ENCODE measurements around the gene TEAD4. TPM values are rescaled to one million over a fixed set of nuclear protein-coding genes. Genes with fewer than 3 reads are reported as not detected.

Gene TEAD4
- total and polyA plus RNA-seq, 2 experiments from 2014 or later, result 68.1 to 145 TPM

DNA sequence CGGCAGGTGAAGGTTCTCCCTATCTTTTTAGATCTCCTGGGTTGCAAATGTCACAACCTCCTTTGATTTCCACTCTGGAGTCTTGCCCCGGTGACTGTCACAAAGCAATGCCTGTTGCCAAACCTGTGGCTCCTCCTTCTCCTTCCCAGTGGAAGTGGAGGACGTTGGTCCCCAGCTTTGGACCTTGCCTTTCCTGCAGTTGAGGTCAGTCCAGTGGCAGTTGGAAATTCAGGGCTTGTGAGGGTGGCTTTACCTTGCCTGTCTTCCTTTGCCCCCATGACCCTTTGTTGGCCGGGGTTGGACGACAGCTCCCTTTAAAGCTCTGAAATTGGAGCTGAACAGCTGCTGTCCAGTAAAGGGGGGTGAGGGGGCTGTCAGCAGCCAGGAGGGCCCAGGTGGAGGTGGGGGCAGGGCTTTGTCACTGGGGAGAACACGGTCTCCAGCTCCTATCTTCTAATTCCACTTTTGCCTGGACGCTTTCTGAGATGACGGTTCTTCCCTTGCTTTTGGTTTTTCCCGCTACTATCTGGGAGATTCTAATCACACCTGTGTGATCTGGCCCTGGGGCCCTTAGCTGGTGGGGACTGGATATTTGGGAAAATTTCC lies 4.1 kb downstream of the TEAD4 start (continued):
- TF ChIP-seq, protein P1, sequence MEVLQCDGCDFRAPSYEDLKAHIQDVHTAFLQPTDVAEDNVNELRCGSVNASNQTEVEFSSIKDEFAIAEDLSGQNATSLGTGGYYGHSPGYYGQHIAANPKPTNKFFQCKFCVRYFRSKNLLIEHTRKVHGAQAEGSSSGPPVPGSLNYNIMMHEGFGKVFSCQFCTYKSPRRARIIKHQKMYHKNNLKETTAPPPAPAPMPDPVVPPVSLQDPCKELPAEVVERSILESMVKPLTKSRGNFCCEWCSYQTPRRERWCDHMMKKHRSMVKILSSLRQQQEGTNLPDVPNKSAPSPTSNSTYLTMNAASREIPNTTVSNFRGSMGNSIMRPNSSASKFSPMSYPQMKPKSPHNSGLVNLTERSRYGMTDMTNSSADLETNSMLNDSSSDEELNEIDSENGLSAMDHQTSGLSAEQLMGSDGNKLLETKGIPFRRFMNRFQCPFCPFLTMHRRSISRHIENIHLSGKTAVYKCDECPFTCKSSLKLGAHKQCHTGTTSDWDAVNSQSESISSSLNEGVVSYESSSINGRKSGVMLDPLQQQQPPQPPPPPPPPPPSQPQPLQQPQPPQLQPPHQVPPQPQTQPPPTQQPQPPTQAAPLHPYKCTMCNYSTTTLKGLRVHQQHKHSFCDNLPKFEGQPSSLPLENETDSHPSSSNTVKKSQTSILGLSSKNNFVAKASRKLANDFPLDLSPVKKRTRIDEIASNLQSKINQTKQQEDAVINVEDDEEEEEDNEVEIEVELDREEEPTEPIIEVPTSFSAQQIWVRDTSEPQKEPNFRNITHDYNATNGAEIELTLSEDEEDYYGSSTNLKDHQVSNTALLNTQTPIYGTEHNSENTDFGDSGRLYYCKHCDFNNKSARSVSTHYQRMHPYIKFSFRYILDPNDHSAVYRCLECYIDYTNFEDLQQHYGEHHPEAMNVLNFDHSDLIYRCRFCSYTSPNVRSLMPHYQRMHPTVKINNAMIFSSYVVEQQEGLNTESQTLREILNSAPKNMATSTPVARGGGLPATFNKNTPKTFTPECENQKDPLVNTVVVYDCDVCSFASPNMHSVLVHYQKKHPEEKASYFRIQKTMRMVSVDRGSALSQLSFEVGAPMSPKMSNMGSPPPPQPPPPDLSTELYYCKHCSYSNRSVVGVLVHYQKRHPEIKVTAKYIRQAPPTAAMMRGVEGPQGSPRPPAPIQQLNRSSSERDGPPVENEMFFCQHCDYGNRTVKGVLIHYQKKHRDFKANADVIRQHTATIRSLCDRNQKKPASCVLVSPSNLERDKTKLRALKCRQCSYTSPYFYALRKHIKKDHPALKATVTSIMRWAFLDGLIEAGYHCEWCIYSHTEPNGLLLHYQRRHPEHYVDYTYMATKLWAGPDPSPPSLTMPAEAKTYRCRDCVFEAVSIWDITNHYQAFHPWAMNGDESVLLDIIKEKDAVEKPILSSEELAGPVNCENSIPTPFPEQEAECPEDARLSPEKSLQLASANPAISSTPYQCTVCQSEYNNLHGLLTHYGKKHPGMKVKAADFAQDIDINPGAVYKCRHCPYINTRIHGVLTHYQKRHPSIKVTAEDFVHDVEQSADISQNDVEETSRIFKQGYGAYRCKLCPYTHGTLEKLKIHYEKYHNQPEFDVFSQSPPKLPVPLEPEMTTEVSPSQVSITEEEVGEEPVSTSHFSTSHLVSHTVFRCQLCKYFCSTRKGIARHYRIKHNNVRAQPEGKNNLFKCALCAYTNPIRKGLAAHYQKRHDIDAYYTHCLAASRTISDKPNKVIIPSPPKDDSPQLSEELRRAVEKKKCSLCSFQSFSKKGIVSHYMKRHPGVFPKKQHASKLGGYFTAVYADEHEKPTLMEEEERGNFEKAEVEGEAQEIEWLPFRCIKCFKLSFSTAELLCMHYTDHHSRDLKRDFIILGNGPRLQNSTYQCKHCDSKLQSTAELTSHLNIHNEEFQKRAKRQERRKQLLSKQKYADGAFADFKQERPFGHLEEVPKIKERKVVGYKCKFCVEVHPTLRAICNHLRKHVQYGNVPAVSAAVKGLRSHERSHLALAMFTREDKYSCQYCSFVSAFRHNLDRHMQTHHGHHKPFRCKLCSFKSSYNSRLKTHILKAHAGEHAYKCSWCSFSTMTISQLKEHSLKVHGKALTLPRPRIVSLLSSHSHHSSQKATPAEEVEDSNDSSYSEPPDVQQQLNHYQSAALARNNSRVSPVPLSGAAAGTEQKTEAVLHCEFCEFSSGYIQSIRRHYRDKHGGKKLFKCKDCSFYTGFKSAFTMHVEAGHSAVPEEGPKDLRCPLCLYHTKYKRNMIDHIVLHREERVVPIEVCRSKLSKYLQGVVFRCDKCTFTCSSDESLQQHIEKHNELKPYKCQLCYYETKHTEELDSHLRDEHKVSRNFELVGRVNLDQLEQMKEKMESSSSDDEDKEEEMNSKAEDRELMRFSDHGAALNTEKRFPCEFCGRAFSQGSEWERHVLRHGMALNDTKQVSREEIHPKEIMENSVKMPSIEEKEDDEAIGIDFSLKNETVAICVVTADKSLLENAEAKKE (CRISPR knock-in tag; IDR thresholded peaks at IDR 0.05), result no peak
- TF ChIP-seq POLR2AphosphoS5 (IDR thresholded peaks at IDR 0.05; ENCODE audit: low read depth) (no peak; the same call in 1 of the 2 replicates), EZH2 (IDR thresholded peaks at IDR 0.05; ENCODE audit: low read depth, unreplicated experiment) (no peak)

DNA sequence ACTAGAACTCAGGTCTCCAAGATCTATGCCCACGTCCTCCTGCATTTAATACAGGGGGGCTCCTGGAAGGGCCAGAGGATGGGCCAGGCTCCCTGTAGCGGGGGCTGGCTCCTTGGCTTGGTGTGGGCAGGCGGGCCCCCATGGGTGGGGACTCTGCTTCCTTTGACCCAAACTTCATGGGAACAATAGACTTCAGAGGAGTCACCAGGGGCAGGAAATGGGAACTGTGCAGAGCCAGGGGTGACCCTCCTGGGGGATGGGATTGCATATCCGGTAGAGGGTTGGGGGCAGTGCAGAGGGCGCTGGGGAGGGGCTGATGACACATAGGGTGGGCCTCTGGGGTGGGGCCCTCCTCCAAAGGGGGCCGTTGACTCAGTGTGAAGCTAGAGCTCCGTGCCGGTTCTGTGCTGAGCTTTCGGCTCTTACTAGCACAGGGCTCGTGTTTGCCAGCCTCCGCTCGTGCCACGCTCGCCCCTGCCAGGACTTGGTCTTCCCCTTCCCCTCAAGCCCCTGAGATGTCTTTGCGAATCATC lies 4.6 kb downstream of the TEAD4 start:
- peak overlapping the region; percentile 95 for H3K27ac Mint-ChIP-seq
- no peaks in the 10 kb centered on the region; the same call in 2 of the 3 replicates for H3K9me3 Mint-ChIP-seq
- peak overlapping the region; percentile 89 for H3K4me2 ChIP-seq
- no peak overlapping the region for H2AFZ ChIP-seq
- peak; percentile 34 for ATAC-seq
- peaks cover 36% of the 10 kb centered on the region for H4K20me1 ChIP-seq (replicated peaks; ENCODE audit: insufficient read depth)
- peaks cover 28% of the 10 kb centered on the region for H3F3A ChIP-seq (replicated peaks; ENCODE audit: low read depth)
- TF ChIP-seq EZH2 (IDR thresholded peaks at IDR 0.05; ENCODE audit: low read depth, unreplicated experiment) (no peak), POLR2AphosphoS5 (IDR thresholded peaks at IDR 0.05; ENCODE audit: low read depth) (peak; percentile 60), NANOG (IDR thresholded peaks at IDR 0.05; ENCODE audit: borderline replicate concordance) (peak; percentile 27; the same call in 1 of the 2 replicates), JUNB (IDR thresholded peaks at IDR 0.05; ENCODE audit: unreplicated experiment) (no peak), CREB1 (CRISPR knock-in tag; IDR thresholded peaks at IDR 0.05; ENCODE audit: low read depth) (peak; percentile 39)
- TF ChIP-seq, protein P2, sequence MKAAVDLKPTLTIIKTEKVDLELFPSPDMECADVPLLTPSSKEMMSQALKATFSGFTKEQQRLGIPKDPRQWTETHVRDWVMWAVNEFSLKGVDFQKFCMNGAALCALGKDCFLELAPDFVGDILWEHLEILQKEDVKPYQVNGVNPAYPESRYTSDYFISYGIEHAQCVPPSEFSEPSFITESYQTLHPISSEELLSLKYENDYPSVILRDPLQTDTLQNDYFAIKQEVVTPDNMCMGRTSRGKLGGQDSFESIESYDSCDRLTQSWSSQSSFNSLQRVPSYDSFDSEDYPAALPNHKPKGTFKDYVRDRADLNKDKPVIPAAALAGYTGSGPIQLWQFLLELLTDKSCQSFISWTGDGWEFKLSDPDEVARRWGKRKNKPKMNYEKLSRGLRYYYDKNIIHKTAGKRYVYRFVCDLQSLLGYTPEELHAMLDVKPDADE (IDR thresholded peaks at IDR 0.05), result peak; percentile 96
- peak overlapping the region; percentile 57 for H3K4me3 ChIP-seq
- 0 out of 2 replicates have a peak, but pooled peaks cover 3% of the 10 kb centered on the region for H3K27me3 ChIP-seq (ENCODE audit: insufficient read depth)
- H3K79me2 ChIP-seq (replicated peaks; ENCODE audit: insufficient read depth), result peaks cover 93% of the 10 kb centered on the region
- DNase-seq (ENCODE audit: low spot score), result peak; percentile 81
- H3K27ac ChIP-seq (ENCODE audit: low read depth), result peak overlapping the region; percentile 99
- peak overlapping the region; percentile 67 for H3K4me3 Mint-ChIP-seq
- peaks cover 45% of the 10 kb centered on the region for H3K4me1 ChIP-seq (ENCODE audit: insufficient read depth)
- H3K27me3 Mint-ChIP-seq (ENCODE audit: insufficient read depth, low read depth, poor library complexity), result peaks cover 19% of the 10 kb centered on the region
- H3K36me3 ChIP-seq (ENCODE audit: insufficient read depth), result peaks cover 21% of the 10 kb centered on the region
- no peaks in the 10 kb centered on the region for H3K9me2 ChIP-seq (ENCODE audit: insufficient read depth)
- peaks cover 50% of the 10 kb centered on the region for H3K36me3 Mint-ChIP-seq (ENCODE audit: low read depth)
- H3K4me1 Mint-ChIP-seq, result peaks cover 47% of the 10 kb centered on the region
